ENCODE data around the gene MYL1.

MYL1 gene

GRCh38 chr2:210360412-210360811 lies 45.4 kb upstream of the MYL1 start:
- no peak overlapping the region for H3K4me3 ChIP-seq (ENCODE audit: insufficient read depth, low read length, poor library complexity, severe bottlenecking)
- H4K20me1 ChIP-seq (ENCODE audit: low read depth, low read length) = no peaks in the 10 kb centered on the region; the same call in 1 of the 2 replicates
- no peaks in the 10 kb centered on the region for H3K9me3 ChIP-seq (ENCODE audit: insufficient read depth, low read length)
- H3K36me3 ChIP-seq (ENCODE audit: low read length) = no peaks in the 10 kb centered on the region
- H3K27ac ChIP-seq (ENCODE audit: low read depth, low read length) = no peak overlapping the region
- H2AFZ ChIP-seq (ENCODE audit: low read depth, low read length, severe bottlenecking) = no peak overlapping the region
- H3K4me2 ChIP-seq (ENCODE audit: low read depth, low read length, poor library complexity, severe bottlenecking) = no peak overlapping the region
- no peak for TF ChIP-seq CTCF (IDR thresholded peaks at IDR 0.05; ENCODE audit: insufficient read depth, low read length, poor library complexity, severe bottlenecking)
- no peak for TF ChIP-seq EZH2phosphoT487 (conservative IDR thresholded peaks at IDR 0.05; ENCODE audit: low read length)
- no peaks in the 10 kb centered on the region for H3K79me2 ChIP-seq (ENCODE audit: insufficient read depth, low read length)
- no peaks in the 10 kb centered on the region for H3K9me2 ChIP-seq (replicated peaks; ENCODE audit: insufficient read depth, low read length)
- no peak overlapping the region for H3K9ac ChIP-seq (ENCODE audit: low read length)
- no peaks in the 10 kb centered on the region for H3K27me3 ChIP-seq (ENCODE audit: low read length)
- no peaks in the 10 kb centered on the region for H3F3A ChIP-seq (ENCODE audit: insufficient read depth)

- no peaks in the 10 kb centered on the region for H3K27me3 ChIP-seq (ENCODE audit: low read length)
- no peaks in the 10 kb centered on the region; the same call in 1 of the 2 replicates for H4K20me1 ChIP-seq (ENCODE audit: low read depth, low read length)
- H3K36me3 ChIP-seq (ENCODE audit: low read length) = no peaks in the 10 kb centered on the region
- no peaks in the 10 kb centered on the region for H3K79me2 ChIP-seq (ENCODE audit: insufficient read depth, low read length)
- H2AFZ ChIP-seq (ENCODE audit: low read depth, low read length, severe bottlenecking) = no peak overlapping the region
- no peak overlapping the region for H3K27ac ChIP-seq (ENCODE audit: low read depth, low read length)
- H3K4me3 ChIP-seq (ENCODE audit: insufficient read depth, low read length, poor library complexity, severe bottlenecking) = no peak overlapping the region
- H3K4me2 ChIP-seq (ENCODE audit: low read depth, low read length, poor library complexity, severe bottlenecking) = no peak overlapping the region
- no peak overlapping the region for H3K9ac ChIP-seq (ENCODE audit: low read length)
- H3K9me3 ChIP-seq (ENCODE audit: insufficient read depth, low read length) = no peaks in the 10 kb centered on the region
- H3F3A ChIP-seq (ENCODE audit: insufficient read depth) = no peaks in the 10 kb centered on the region
- no peaks in the 10 kb centered on the region for H3K9me2 ChIP-seq (replicated peaks; ENCODE audit: insufficient read depth, low read length)
- TF ChIP-seq EZH2phosphoT487 (conservative IDR thresholded peaks at IDR 0.05; ENCODE audit: low read length) (no peak), CTCF (IDR thresholded peaks at IDR 0.05; ENCODE audit: insufficient read depth, low read length, poor library complexity, severe bottlenecking) (no peak)
These were observed 42.0 kb upstream of the MYL1 start for GRCh38 chr2:210356944-210357343.

GRCh38 chr2:210337159-210337558 lies 22.2 kb upstream of the MYL1 start:
- no peak for TF ChIP-seq EZH2phosphoT487 (conservative IDR thresholded peaks at IDR 0.05; ENCODE audit: low read length)
- no peak for TF ChIP-seq CTCF (IDR thresholded peaks at IDR 0.05; ENCODE audit: insufficient read depth, low read length, poor library complexity, severe bottlenecking)
- Histone ChIP-seq H3K9ac (ENCODE audit: low read length) (no peak overlapping the region), H3K36me3 (ENCODE audit: low read length) (no peaks in the 10 kb centered on the region), H3F3A (ENCODE audit: insufficient read depth) (no peaks in the 10 kb centered on the region), H2AFZ (ENCODE audit: low read depth, low read length, severe bottlenecking) (no peak overlapping the region), H3K4me2 (ENCODE audit: low read depth, low read length, poor library complexity, severe bottlenecking) (no peak overlapping the region), H3K27ac (ENCODE audit: low read depth, low read length) (no peak overlapping the region), H3K9me2 (replicated peaks; ENCODE audit: insufficient read depth, low read length) (no peaks in the 10 kb centered on the region), H4K20me1 (ENCODE audit: low read depth, low read length) (no peaks in the 10 kb centered on the region), H3K4me3 (ENCODE audit: insufficient read depth, low read length, poor library complexity, severe bottlenecking) (no peak overlapping the region), H3K79me2 (ENCODE audit: insufficient read depth, low read length) (no peaks in the 10 kb centered on the region), H3K27me3 (ENCODE audit: low read length) (no peaks in the 10 kb centered on the region), H3K9me3 (ENCODE audit: insufficient read depth, low read length) (no peaks in the 10 kb centered on the region)
